DOHH2 (cell line): ENCODE data around the gene TSC1.

ENCODE experiments used
- EZH2phosphoT487 ChIP-seq: fragments of 200-600 bp; sonication (generic); IDR thresholded peaks from 2 replicates; pipeline ENCODE4 v1.6.1; 2017; ENCODE audit warnings: borderline replicate concordance, mild to moderate bottlenecking, antibody characterized with exemption, low read length, moderate library complexity, mixed read lengths
- TF ChIP-seq, protein P1 (sequence below): fragments of 200-600 bp; sonication (generic); IDR thresholded peaks from one replicate; pipeline ENCODE4 v1.5.1; 2014; ENCODE audit warnings: antibody characterized with exemption, mild to moderate bottlenecking, low read depth, low read length; ENCODE audit not compliant: poor library complexity, severe bottlenecking

DNA sequence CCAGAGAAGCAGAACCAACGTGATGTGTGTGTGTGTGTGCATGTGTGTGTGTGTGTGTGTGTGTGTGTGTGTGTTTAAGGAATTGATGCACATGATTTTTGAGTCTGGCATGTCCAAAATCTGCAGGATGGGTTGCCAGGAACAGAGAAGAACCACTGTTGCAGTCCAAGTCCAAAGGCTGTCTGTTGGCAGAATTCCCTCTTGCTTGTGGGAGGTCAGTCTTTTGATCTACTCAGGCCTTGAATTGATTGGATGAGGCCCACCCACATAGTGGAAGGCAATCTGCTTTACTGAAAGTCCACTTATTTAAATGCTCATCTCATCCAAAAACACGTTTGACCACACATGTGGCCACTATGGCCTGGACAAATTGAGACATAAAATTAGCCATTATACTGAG lies 11.4 kb upstream of the TSC1 start:
- no peak for TF ChIP-seq EZH2phosphoT487
- TF ChIP-seq, protein P1, sequence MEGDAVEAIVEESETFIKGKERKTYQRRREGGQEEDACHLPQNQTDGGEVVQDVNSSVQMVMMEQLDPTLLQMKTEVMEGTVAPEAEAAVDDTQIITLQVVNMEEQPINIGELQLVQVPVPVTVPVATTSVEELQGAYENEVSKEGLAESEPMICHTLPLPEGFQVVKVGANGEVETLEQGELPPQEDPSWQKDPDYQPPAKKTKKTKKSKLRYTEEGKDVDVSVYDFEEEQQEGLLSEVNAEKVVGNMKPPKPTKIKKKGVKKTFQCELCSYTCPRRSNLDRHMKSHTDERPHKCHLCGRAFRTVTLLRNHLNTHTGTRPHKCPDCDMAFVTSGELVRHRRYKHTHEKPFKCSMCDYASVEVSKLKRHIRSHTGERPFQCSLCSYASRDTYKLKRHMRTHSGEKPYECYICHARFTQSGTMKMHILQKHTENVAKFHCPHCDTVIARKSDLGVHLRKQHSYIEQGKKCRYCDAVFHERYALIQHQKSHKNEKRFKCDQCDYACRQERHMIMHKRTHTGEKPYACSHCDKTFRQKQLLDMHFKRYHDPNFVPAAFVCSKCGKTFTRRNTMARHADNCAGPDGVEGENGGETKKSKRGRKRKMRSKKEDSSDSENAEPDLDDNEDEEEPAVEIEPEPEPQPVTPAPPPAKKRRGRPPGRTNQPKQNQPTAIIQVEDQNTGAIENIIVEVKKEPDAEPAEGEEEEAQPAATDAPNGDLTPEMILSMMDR, result no peak
